DMS79 (cell line): ENCODE results near the gene SYNE3.

Experiments used
- DNase-seq: peaks from one replicate; lab custom pipeline; 2025; lab: John Stamatoyannopoulos, UW

The SYNE3 gene

DNA sequence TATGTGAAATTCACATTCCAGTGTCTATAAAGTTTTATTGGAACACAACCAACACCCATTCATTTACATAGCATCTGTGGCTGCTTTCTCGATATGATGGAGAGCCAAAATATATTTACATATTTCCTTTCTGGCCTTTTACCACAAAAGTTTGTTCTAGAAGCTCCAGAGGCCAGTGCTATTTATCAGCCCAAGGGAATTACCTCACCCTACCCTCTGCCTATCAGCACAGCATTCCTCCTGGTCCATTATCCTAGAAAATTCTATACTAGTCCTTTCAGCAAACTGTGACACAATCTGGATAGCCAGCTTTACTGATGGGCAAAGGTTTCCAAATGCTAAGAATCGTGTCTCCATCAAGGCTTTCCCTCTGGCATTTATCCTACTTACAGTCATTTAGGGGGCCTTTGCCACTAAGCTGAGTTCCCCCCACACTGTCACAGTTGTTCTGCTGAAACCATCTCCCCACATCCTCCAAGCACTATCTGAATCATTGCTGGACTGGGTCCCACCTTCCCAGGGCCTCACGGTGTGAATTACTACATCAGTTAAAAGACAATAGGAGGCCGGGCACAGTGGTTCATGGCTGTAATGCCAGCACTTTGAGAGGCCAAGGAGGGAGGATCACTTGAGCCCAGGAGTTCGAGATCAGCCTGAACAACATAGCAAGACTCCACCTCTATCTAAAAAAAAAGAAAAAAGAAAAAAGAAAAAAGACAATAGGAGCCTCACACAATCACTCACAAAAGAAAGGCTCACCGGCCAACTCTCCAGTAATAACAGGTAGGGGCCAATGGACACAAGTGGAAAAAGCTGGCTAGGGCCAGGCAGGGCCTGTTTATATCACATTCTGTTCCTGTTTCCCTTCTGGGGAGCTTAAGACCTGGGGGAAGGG is 12.1 kb downstream of the SYNE3 start:
- DNase-seq, result no peak

DNA sequence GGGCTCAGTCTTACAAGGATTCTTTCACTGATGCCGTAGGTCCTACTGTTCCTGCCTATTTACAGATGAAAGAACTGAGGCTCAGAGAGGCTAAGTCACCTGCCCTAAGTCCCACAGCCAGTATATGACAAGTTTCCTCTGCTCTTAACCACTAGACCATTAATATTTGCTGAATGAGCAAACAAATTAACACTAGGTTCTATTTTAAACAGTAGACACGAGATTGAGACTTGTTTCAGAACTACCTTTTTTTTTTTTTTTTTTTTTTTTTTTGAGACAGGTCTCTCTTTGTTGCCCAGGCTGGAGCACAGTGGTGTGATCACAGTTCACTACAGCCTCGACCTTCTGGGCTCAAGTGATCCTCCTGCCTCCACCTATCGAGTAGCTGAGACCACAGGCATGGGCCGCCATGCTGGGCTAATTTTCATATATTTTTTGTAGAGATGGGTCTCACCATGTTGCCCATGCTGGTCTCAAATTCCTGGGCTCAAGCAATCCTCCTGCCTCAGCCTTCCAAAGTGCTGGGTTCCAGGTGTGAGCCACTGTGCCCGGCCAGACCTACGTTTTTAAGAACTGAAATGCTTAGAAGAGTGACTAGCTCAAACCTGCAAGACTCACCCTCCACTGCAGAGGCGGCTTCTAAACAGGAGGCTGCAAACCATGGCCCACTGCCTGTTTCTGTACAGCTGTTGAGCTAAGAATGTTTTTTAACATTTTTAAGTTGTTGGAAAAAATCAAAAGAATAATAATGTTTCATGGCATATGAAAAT is 12.9 kb downstream of the SYNE3 start:
- DNase-seq, result no peak

DNA sequence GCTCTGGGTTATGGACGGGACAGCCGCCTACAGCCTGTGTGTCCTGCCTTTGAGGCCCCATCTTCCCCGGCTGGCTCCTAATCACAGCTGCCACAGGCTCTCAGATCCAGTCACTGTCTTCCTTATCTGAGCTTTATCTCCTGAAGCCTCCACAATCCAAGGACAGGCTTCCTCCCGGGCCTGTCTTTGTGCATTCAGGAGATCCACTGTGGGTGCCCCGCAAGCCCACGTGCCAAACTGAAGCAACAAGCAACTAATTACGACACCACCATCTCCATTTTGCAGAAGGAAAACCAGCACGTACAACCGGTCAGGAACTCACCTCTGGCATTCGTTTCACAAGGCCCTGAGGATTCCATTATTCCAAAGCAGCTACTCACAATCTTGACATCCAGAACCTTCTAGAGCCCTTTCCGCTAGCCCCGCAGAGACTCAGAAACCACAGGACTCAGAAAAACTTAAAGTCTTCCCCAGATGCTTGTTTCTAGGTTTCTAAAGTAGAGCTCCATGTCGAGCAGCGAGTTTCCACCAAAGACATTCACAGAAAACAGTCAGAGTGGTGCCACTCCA is 14.0 kb downstream of the SYNE3 start:
- DNase-seq, result no peak

DNA sequence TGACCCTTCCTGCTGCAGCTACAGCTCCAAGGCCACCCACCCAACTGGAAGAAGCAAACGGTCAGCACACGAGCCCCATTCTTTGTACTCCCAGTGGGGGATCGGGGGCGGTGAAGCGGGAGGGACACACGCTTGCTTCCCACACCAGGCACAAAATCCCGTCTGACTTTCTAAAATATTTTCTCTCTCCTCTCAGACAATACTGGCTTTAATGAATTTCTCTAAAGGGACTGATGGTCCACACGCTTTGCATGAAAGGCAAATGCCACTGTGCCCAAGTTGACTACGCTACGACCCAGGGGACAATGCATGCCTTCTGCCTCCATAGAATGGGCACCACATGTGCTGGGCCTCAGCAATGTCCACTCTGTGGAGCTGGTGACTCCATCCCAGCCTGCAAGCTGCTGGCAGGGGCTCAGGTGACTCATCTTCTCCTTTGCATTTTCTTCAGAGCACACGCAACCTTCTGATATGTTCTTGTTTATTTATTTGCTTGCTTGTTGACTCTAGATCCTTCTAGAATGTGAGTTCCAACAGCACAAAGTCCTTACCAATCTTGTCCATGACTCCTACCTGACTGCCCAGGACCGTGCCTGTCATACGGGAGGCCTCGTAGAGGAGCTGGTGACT is 15.6 kb downstream of the SYNE3 start:
- DNase-seq, result no peak

DNA sequence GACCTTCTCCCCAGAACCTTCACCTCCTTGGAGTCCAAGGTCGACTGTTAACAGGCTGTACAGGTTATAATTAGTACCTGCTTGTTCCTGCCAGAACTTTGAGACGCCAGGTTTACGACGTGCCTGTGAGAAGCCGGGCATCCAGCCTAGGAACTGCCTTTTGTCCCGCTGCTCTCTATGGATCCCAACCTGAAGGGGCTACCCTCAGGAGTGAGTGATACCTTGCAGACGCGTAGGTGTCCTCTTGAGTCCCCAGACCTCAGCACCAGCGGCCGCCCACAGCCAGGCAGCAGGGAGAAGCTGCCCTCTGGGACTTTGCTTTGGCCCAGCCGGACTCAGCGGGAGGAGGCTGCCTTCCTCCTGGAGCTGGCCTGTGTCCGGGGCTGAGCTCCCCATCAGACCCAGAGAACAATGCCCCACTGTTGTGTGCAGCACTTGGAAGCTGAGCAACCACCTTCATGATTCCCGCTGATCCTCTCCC is 16.2 kb downstream of the SYNE3 start:
- DNase-seq, result no peak

DNA sequence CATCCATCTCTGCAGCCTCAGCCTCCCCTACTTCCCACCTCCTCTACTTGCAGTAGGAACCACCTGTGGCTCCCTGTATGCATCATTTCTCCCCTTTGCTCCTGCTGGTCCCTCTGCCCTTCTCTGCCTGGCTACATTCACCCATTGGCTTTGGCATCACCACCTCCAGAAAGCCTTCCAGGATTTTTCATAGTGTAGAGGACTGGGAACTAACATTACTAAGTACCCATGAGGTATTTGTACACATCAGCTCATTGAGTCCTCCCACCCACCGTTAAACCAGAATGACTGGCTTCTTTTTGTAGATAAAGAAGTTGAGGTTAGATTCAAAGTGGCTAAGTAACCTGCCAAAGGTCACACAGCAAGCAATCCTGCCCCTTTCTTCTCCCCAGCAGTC is 17.1 kb downstream of the SYNE3 start:
- DNase-seq, result no peak

DNA sequence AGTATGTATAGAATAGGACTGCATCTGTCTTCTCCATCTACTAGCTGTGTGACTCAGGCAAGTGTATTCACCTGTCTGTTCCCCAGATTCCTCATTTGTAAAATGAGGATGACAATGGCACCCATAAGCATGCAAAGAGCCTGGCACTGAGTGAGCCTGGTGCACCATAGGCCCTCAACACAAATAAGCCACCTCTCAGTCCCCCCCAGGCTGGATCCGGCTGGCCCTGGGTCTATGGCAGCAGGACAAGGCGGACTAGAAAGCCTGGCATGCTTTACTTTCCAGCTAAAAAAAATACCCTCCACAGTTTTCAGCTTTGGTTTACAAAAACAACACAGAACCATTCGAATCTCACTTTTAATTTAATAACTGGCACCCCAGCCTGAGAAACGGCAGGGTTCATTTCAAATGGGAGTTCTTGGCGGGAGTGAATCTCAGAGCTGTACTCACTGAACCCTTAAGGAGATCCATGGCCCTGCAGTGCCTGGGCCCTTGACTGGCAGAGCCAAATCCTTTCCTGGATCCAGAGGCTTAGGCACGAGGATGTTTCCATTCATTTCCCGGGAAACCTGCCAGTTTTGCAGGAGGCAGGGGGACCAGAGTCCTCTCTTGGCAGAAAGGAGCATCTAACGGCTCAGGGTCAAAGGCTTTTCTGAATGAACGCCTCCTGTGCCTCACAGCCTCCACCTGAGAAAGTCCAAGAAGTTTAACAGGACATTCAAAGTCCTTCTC is 17.7 kb downstream of the SYNE3 start:
- DNase-seq, result no peak

DNA sequence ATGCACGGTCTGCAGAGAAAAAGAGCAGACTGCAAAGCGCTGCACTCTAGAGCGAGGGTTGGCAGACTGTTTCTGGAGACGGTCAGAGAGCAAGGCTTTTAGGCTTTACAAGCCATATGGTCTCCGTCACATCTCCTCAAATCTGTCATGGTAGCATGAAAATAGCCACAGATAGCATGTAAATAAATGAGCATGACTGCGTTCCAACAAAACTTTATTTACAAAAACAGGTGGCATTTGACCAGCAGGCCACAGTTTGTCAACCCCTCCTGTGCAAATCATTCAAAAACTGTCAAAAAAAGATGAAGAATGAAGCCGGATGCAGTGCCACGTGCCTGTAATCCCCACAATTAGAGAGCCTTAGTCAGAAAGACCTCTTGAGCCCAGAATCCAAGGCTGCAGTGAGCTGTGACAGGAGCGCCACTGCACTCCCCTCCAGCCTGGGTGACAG is 18.9 kb downstream of the SYNE3 start:
- DNase-seq, result no peak

DNA sequence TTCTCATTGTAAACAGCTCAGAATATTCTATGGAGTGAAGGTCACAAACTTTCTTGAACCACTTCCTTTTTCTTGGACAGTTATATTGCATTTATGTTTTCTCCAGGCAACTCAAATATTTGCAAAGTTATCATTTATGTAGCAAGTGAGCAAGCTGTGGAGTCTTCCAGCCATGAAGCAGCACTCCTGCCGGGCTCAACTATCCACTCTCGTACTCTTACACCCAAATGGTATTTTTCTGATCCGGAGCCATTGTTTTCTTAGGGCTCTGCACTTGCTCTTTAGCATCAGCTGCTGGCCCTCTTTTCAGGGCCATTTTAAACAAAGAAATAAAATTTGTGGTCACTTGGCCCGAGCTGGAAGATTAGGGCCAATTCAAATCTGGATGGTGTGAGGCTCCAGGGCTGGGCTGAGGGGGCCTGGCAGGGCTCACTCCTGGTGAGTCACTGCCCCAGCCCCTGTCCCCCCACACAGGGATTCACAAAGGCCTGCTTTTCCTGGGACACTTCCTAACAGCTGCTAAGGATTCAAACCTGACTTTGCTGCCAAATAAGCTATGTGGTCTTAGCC is 19.7 kb downstream of the SYNE3 start:
- DNase-seq, result no peak

DNA sequence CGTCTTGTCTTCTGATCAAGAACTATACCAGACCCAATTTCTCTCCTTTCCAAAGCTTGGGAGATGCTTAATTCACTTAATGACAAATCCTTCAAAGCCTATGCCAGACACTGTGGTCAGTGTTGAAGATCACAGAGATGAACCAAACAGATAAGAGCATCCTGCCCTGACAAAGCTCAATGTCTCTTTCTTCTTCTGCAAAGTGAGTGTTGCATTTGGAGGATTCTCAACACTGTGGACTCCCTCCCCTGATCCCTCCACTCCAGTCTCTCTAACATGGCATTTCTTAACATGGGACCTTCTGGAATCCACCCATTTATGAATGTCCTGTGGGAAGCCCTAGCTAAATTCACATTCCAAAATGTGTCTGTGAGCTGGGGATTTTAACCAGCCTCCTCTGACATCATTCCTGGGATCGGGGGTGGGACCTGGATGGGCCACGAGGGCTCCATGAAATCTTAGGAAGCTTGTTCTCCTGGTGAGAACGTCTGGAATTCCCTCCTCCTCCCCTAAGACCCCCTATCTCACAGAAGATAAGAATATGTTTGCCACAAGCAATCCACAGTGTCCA is 20.3 kb downstream of the SYNE3 start:
- DNase-seq, result no peak

DNA sequence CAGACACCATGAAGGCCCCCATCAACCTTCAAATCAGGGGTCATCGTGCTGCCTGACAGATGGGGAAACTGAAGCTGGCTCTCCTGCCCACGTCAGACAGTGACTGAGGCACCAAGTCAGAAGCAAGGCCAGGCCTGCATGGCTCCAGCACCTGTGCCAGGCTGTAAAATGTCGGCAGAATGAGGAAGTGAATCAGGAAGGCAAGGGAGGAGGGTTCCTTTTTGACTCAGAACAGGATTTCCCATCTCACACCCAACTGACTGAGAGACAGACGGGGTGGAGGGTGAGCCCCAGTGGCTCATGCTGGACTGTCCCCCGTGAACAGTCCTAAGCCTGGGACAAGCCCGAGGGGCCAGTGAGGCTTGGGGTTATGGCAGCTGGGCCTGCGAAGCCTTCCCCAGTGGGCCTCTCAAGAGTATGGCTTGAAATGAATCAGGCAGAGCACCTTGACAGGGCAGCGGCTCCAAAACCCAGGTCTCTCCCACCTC is 20.9 kb downstream of the SYNE3 start:
- DNase-seq, result no peak

DNA sequence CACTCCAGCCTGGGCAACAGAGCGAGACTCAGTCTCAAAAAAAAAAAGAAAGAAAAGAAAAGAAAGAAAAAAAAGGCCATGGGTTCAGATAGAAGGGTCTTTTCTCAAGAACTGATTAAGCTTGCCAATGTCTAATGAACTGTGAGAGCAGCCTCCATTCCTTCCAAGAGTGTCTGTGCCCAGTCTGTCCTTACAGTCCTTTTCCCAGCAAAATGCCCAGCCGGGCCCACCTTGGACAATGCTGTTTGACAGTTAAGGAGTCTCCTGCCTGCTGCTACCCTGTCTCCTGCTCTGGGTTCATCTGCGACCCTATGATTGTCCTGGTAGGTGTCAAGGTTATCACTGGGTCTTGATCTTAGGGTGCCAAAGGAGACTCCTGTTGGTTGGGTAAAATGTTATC is 21.4 kb downstream of the SYNE3 start:
- no peak for DNase-seq

DNA sequence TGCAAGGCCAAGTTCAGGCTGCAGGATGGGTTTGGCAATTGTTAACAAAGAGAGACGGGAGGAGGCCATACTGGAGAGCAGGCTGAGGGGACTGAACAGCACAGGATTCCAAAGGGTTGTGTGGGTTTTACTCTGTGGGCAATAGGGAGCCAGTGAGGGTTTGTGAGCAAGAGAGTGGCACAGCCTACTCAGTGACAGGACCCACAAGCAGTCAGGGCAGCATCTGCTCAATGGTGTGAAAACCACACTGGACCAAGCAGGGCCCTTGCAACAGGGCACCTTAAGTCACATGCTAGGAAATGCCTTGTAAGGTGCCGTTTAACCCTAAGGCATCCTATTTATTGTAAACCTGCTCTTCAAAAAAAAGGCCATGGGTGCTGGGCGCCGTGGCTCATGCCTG is 22.0 kb downstream of the SYNE3 start:
- no peak for DNase-seq

DNA sequence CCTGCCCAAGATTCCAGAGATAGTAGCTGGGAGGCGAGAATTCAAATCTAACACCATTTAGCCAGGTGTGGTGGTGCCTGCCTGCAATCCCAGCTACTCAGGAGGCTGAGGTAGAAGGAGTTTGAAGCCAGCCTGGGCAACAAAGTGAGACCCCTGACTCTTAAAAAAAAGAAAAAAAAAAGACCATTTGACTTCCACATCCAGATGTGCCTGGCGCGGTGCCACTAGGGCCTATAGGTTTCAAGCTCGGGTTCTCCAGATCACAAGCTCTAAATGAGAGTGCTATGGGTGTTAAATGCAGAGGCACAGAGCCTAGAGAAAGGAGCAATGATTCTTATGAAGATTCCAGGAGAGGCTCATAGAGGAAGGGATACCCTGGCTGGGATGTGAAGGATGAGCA is 22.5 kb downstream of the SYNE3 start:
- no peak for DNase-seq

DNA sequence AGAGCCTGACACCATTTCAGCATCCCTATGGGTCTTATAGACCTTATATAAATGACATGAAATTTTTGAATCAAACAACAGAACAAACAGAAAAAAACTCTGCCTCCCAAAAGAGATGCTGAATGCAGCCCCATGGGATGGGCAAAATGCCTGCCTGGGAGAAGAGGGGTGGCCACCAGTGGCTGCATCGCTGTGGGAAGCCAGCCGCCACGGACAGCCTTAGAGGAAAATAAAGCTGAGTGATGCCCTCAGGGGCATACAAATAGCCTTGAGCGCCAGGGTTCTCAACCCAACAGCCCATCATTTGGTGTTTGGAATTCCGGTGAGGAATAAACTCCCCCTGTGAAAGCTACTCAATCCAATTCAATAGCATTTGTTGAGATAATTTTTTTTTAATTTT is 22.9 kb downstream of the SYNE3 start:
- DNase-seq, result no peak

DNA sequence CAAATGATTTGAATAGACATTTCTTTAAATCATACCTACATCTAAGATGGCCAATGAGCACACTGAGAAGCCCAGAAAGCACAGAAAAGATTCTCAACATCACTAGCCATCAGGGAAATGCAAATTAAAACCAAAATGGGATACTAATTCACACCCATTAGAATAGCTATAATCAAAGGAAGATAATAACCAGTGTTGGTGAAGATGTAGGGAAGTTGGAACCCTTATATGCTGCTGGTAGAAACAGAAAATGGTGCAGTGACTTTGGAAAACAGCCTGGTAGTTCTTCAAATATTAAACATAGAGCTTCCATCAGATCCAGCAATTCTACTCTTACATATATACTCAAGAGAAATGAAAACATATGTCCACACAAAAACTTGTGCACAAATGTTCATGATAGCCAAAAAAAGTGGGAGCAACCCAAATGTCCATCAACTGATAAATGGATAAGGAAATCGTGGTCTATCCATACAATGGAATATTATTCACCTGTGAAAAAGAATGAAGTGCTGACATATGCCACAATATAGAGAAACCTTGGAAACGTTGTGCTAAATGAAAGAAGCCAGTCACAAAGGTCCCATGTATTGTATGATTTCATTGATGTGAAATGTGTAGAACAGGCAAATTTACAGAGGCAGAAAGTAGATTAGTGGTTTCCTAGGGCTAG is 24.4 kb downstream of the SYNE3 start:
- DNase-seq, result no peak

DNA sequence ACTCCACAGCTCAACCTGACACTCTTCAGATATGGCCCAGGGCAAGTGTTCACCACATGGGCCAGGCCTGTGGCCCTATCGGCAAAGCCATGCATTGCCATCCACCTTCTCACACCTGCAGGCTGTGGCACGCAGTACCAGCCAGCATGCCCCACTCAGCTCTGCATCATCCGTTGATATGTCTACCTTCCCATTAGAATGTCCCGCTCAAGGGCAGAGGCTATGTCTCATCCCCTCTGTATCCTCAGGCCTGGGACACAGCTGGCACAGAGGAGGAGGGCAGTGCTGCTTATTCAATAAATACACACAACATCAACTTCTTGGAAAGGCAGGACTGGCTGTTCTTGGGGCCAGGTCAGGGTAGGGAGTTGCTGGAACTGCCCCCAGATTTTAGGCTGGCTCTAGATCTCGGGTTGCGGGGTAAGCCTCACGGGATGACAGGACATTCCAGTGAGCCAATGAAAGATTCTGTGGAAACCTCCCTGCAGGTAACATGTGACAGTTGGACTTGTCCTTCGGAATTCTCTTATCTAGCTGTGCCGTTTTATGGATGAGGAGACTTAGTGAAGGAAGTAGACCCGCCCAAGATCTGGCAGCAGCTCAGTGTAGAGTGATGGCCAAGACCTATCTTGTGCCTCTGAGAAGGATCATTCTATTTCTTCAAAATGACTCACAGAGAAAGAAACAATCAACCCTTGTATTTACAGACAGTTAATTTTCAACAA is 25.6 kb downstream of the SYNE3 start:
- DNase-seq, result no peak

DNA sequence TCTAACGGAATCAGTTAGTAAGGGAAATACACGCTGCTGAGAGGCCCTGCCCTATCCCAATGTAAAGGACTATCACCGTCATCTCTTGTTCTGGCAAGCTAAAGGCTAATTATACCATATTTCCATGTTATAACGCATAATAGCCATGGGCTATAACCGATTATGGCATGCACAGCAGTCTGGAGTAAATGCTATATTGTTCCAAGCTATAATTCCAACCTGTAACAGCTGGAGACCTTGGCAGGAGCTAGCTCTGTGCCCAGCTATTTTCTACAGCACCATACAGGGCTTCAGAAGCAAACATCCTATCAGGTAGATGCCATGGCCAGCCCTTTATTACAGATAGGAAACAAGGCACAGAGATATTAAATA is 26.3 kb downstream of the SYNE3 start:
- no peak for DNase-seq
